Fibroblast of the aortic adventitia (primary cell): ENCODE results near the gene SPC24. TPM values are rescaled to one million over a fixed set of nuclear protein-coding genes. Genes with fewer than 3 reads are reported as not detected.
"Not testable (repeated sequence)": the region's sequence is repeated elsewhere in the genome, so short reads cannot be mapped to it uniquely, and the experiment has no call there.

ENCODE experiments used
- DNase-seq: peaks from one replicate; pipeline ENCODE4 v3.0.0-alpha.2; 2010; ENCODE audit warnings: low read depth
- H3K4me3 ChIP-seq: 2 replicates; pipeline ENCODE4 v1.5.1; 2011; ENCODE audit warnings: low read depth, mild to moderate bottlenecking, control low read depth, low read length, moderate library complexity
- CTCF ChIP-seq: IDR thresholded peaks from 2 replicates; pipeline ENCODE4 v1.5.1; 2011; ENCODE audit warnings: mild to moderate bottlenecking, low read length, control low read depth, inconsistent platforms; ENCODE audit not compliant: insufficient read depth
- total RNA-seq: library from RNA; depleted of rRNA; stranded (reverse); fragments of >200 nt; gene quantifications from 2 replicates; pipeline ENCODE4 v1.2.3, GENCODE V29; 2012; ENCODE audit warnings: low replicate concordance

SPC24 gene
- total RNA-seq, 1 donor, result 49.0 TPM

GRCh38 chr19:11179716-11180297 is 24.2 kb upstream of the SPC24 start:
- no peak overlapping the region for H3K4me3 ChIP-seq
- no peak for DNase-seq
- no peak for TF ChIP-seq CTCF

- not testable (repeated sequence) for DNase-seq, H3K4me3 ChIP-seq
Observed at GRCh38 chr19:11179145-11179465, 23.5 kb upstream of the SPC24 start.

- H3K4me3 ChIP-seq, result no peak overlapping the region
- TF ChIP-seq CTCF, result no peak
- no peak for DNase-seq
Observed at GRCh38 chr19:11177592-11177991, 22.0 kb upstream of the SPC24 start.

- TF ChIP-seq CTCF, result no peak
- DNase-seq, result no peak
- no peak overlapping the region for H3K4me3 ChIP-seq
Observed at GRCh38 chr19:11176466-11177193, 21.0 kb upstream of the SPC24 start.

GRCh38 chr19:11175920-11176319 is 20.3 kb upstream of the SPC24 start:
- TF ChIP-seq CTCF, result no peak
- no peak for DNase-seq
- no peak overlapping the region for H3K4me3 ChIP-seq

GRCh38 chr19:11174336-11174735 is 18.8 kb upstream of the SPC24 start:
- H3K4me3 ChIP-seq, result no peak overlapping the region
- no peak for TF ChIP-seq CTCF
- DNase-seq, result no peak

GRCh38 chr19:11173516-11174155 is 18.1 kb upstream of the SPC24 start:
- no peak for TF ChIP-seq CTCF
- no peak for DNase-seq

More at GRCh38 chr19:11173516-11174155, 18.1 kb upstream of the SPC24 start:
- H3K4me3 ChIP-seq, result no peak overlapping the region
